Kidney epithelial cell (primary cell): ENCODE data around the gene SYS1. TPM values are rescaled to one million over a fixed set of nuclear protein-coding genes. Genes with fewer than 3 reads are reported as not detected.
A peak's percentile ranks its signal among the peaks of the same experiment; 100 is the strongest.

Experiments
- DNase-seq: peaks from one replicate; pipeline ENCODE4 v3.0.0-alpha.2; 2010; ENCODE audit warnings: low read depth
- H3K27me3 ChIP-seq: 2 replicates; pipeline ENCODE4 v1.6.0; 2011; ENCODE audit warnings: low read length; ENCODE audit not compliant: control insufficient read depth, insufficient read depth
- H3K36me3 ChIP-seq: 2 replicates; pipeline ENCODE4 v1.5.1; 2011; ENCODE audit warnings: low read length; ENCODE audit not compliant: control insufficient read depth, insufficient read depth
- H3K4me3 ChIP-seq: 2 replicates; pipeline ENCODE4 v1.5.1; 2011; ENCODE audit warnings: low read depth, mild to moderate bottlenecking, control low read depth, low read length
- total RNA-seq: library from RNA; depleted of rRNA; stranded (reverse); fragments of >200 nt; gene quantifications from 2 replicates; pipeline ENCODE4 v1.2.3, GENCODE V29; 2015
- TF ChIP-seq, protein P1 (sequence below): IDR thresholded peaks from 2 replicates; pipeline ENCODE4 v1.5.1; 2011; ENCODE audit warnings: mild to moderate bottlenecking, moderate library complexity, low read length, control low read depth, inconsistent platforms; ENCODE audit not compliant: insufficient read depth, poor library complexity, severe bottlenecking

Gene SYS1
- total RNA-seq, 1 donor from 2014 or later: 54.3 TPM

DNA sequence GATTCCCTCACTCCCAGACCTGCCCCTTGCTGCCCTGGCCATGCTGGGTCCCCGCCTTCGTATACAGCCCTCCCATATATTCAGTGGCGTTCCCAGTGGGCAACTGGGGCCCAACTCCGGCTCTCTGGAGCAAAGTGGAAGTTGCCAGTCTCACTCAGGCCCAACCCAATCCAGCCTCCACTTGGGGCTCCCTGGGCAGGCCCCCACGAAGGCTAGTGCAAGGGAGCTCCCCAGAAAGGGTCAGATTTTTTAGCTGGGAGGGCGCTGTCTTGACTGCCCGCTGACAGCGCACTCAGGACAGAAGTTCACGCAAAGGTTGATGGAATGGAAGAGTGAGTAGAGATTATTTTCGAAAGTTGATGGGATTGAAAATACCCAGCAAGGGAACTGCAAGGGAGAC is 9.3 kb downstream of the SYS1 start:
- no peak for DNase-seq
- H3K36me3 ChIP-seq: no peaks in the 10 kb centered on the region
- H3K4me3 ChIP-seq: no peak overlapping the region
- TF ChIP-seq, protein P1, sequence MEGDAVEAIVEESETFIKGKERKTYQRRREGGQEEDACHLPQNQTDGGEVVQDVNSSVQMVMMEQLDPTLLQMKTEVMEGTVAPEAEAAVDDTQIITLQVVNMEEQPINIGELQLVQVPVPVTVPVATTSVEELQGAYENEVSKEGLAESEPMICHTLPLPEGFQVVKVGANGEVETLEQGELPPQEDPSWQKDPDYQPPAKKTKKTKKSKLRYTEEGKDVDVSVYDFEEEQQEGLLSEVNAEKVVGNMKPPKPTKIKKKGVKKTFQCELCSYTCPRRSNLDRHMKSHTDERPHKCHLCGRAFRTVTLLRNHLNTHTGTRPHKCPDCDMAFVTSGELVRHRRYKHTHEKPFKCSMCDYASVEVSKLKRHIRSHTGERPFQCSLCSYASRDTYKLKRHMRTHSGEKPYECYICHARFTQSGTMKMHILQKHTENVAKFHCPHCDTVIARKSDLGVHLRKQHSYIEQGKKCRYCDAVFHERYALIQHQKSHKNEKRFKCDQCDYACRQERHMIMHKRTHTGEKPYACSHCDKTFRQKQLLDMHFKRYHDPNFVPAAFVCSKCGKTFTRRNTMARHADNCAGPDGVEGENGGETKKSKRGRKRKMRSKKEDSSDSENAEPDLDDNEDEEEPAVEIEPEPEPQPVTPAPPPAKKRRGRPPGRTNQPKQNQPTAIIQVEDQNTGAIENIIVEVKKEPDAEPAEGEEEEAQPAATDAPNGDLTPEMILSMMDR: no peak
- H3K27me3 ChIP-seq: no peaks in the 10 kb centered on the region

DNA sequence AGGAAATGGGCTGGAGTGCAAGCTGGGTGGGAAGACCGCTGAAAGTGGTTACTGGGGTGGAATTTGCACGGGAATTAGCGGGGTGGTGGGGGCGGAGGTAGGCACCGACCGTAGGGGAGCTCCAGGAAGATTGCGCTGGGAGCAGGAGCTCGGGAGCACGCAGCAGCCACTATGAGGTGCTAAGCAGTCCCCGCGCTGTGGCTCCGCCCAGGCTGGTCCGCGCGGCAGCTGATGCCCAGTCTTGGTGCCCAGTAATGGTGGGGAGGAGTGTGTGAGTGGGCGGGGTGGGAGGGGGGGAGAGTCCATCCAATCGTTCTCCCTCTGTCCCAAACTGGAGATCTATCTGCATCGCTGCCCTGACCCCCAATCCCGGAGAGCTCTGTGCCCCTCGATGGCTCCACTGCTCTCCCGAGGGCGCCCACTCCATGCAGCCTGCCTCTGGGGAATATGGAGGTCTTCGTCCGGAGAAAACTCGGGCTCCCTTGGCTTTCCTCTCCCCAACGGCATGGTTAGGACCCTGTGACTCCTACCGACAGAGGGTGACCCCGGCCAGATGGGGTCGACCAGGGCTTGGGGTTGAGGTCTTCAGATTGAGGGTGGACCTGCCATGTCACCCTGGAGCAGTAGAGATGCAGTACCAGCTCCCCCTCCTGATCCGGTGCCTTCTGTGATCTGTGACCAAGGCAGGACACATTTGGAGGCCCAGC is 9.8 kb downstream of the SYS1 start:
- no peaks in the 10 kb centered on the region for H3K36me3 ChIP-seq
- H3K27me3 ChIP-seq: no peaks in the 10 kb centered on the region
- no peak overlapping the region for H3K4me3 ChIP-seq
- TF ChIP-seq, protein P1: no peak
- DNase-seq: no peak

DNA sequence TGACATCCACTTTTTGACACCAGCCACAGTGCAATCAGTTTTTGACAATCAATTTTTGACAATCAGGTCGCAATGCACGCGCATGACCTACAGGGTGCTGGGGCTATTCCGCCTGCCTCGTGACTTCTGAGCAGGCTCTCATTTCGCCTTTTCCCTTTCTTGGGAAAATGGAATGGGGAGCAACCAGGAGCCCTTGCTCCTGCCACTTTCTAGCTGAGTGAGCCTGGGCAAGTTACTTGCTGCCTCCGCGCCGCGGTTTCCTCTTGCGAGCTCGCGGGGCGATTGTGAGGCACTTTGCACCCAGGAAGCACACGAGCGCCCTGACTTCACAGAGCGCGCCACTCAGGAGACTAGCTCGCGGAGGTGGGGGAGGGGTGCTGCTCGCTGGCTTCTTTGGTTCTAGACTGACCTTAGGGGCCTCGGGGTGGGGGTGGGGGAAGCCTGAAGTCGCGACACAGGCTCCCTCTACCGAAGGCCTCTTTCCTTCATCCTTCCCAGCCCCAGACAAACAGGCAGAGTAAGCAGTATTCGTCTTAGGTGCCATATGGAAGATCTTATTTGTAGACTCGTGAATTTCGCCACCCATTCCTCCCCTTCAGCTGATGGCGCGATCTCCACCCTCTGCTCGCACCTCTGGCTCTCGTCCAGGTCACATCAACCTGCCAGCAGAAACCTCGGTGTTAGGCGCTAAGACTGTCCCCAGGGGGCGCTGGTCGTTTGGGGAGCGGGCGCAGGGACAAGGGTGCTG is 10.6 kb downstream of the SYS1 start:
- no peaks in the 10 kb centered on the region for H3K27me3 ChIP-seq
- no peaks in the 10 kb centered on the region for H3K36me3 ChIP-seq
- peak overlapping the region; percentile 31 for H3K4me3 ChIP-seq
- DNase-seq: no peak
- TF ChIP-seq, protein P1: peak; percentile 94

DNA sequence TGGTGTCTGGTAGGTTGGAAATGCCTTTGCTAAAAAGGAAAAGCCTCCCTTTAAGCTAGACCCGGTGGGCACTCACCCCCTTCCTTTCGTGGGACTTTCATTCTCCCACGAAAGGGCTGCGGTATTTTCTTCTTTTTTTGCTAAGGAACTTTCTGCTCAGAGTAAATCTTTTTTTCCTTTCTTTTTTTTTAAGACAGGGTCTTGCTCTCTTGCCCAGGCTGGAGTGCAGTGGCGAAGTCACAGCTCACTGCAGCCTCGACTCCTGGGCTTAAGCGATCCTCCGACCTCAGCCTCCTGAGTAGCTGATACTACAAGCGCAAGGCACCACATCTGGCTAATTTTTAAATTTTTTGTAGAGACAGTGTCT is 11.1 kb downstream of the SYS1 start:
- Histone ChIP-seq H3K36me3 (no peaks in the 10 kb centered on the region), H3K4me3 (no peak overlapping the region), H3K27me3 (no peaks in the 10 kb centered on the region)
- no peak for DNase-seq
- TF ChIP-seq, protein P1: no peak

DNA sequence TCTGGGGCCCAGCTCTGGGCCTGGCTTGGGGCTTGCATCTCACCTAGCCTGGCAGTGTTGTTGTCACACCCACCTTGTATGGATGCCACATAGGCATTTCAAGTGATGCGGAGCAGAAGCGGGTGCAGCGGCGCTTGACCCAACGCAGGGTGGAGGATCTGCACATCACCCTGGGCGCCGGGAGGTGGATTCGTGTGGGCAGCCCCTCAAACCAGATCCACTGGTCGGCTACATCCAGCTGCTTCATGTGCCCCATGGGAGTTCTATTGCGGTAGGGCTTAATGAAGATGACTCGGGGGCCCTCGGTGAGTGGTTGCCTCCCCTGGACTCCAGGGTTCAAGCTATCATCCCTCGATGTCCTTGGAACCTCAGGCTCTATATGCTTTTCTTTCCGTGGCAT is 12.0 kb downstream of the SYS1 start:
- TF ChIP-seq, protein P1: no peak
- Histone ChIP-seq H3K27me3 (no peaks in the 10 kb centered on the region), H3K36me3 (no peaks in the 10 kb centered on the region), H3K4me3 (no peak overlapping the region)
- DNase-seq: no peak
